ENCODE results near the gene AP1S2.
"Not testable (repeated sequence)": the region's sequence is repeated elsewhere in the genome, so short reads cannot be mapped to it uniquely, and the experiment has no call there.

AP1S2 gene

GRCh38 chrX:15854080-15854655 is 445 bp downstream of the AP1S2 start:
- DNase-seq = peak; percentile 18

DNA sequence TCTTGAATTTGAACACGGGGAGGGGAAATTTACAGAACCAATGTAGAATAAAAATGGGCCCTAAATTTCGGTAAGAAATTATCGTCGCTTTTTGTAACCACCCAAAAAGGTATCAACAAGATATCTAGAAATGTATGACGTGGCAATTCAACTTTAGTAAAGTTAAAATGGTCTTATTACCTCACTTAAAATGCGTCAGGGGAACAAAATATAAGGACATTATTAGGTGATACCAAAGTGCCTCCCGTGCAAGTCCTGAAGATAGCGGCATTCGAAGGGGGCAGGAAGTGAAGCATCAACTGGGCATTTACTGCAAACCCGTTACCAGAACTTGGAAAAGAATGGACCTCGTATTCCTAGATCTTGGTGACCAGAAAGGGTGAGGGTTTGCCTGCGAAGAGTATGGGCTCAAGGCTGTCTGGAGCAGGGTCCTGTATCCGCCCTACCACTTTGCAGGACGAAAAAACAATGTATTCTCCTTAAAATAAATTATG is 980 bp downstream of the AP1S2 start:
- DNase-seq = no peak

GRCh38 chrX:15849555-15849954 is 5.1 kb downstream of the AP1S2 start:
- no peak for DNase-seq

GRCh38 chrX:15848576-15848975 is 6.0 kb downstream of the AP1S2 start:
- DNase-seq = no peak

DNA sequence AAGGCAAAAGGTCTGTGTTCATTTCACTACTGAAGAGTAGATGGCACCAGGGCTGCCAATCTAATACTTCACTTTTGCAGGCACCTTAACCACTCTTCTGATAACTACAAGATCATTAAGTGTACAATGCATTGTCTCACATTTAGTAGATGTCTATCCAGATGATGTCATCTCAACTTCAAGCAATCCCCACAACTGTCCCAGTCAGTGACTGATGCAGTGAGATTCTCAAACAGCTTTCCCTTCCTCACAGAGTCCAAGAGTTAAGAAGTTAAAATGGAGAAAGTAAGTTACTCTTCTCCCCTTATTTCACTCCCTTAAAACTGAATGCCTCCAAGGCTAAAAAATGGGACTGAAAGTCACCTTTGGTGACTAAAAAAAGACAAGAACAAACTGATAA is 10.7 kb downstream of the AP1S2 start:
- no peak for DNase-seq

DNA sequence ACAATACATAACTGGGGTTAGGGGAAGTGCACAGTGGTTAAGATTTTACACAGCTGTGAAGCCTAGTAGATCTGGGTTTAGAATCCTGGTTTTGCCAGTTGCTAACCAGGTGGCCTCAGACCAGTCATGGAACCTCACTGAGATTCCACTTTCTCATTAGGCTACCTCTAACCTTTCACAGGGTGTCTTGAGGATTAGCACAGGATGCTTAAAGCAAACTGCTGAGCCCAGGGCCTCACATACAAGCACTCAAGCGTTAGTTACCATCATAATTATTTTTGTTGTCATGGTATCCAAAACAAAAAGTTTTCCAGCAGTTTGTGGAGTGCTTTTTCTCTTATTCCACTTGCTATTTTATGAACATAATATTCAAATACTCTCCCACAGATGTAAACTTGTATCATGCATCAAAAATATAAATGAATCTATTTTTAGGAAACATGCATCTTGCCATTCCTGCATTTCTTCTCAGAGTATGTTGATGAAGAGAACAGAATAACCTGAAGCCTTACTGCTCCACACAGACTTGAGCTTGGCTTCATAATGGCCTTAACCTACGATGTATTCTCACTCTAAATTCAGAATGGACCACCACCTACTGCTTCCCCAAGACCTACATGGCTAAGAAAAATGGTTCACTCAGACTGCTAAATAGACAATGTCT is 12.6 kb downstream of the AP1S2 start:
- no peak for DNase-seq

GRCh38 chrX:15838017-15838416 is 16.6 kb downstream of the AP1S2 start:
- no peak for DNase-seq

DNA sequence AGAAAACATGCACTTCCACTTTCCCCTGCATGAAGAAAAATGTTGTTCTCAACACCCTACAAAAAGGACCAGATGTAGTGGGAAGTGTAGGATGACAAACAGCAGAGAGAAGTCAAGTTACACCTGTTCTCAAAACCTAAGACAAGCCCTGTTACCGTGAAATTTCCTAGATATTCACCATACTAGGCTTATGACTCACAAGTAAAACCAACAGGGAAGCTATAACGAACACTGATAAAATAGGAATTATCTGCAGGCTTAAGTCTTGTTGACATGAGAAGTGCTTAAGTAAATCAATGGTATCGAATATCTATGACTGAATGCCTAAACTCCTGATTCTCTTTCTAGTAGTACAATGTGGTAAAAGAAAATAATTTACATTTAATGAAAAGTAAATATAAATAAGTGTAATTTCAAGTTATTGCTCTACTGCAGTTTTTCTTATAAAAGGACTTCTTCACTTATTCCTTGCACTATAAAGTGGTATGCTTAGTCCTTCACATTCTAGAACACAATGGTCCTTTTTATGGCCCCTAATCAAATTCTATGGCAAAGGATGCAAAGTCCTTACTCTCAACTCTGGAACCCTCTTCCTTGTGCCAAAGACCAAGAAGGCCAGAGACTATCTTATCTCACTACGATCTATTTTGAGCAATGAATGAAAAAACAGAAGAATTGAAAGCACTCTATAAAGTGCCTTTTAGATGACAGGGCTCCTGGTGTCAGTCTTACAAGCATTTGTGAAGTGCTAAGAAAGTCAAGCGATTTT is 19.6 kb downstream of the AP1S2 start:
- no peak for DNase-seq

DNA sequence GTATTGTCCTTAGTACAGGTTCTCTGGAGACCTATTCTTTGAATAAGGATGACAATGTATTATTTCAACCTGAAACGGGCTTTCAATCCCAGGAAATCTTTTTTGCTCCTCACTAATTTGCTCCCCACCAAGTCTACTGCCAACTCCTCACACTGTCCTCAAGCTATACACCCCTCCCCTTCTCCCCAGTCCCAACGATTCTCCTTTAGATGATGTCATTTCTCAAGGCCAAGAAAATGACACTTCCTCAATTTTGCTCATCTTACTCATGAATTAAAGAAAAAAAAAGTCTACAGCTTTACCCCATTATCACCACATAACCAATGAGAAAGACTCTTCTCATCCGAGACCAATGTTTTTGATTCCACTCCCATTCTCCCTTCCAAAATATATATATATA is 20.6 kb downstream of the AP1S2 start:
- DNase-seq = no peak

DNA sequence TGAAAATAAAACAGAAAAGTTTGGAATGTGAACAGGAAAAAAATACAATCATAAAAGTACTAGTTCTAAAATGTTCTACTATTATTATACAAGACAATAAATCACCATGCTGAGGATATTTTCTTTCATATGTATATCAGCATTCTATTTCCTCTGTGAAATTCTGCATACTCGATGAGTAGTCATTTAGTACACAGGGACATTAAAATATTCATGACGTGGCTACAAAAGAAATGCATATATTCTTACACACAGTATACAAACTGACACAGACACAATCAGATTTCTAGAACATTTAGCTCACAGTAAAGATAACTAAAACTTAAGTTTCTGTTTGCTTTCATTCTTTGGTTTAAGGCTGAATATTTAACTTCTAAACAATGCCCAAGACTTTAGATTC is 23.3 kb downstream of the AP1S2 start:
- DNase-seq = not testable (repeated sequence)

DNA sequence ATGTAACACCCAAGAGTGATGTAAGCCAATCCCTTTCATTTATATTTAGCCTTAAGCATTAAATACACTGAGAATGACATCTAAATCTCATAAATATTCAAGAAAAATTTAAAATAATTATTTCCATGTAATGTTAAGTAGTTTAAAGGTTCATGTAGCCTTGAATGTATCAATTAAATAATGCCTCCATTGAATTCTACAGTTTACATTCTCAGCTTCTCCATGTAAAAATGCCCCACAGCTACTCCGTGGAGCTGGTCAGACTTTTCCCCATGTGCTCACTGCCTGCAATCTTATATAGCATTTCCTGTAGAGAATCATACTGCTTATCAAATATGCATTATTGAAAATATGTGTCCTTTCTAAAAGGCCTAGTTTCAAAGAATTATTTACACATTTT is 25.4 kb downstream of the AP1S2 start:
- no peak for DNase-seq

GRCh38 chrX:15825936-15826335 is 28.7 kb downstream of the AP1S2 start:
- no peak for DNase-seq

DNA sequence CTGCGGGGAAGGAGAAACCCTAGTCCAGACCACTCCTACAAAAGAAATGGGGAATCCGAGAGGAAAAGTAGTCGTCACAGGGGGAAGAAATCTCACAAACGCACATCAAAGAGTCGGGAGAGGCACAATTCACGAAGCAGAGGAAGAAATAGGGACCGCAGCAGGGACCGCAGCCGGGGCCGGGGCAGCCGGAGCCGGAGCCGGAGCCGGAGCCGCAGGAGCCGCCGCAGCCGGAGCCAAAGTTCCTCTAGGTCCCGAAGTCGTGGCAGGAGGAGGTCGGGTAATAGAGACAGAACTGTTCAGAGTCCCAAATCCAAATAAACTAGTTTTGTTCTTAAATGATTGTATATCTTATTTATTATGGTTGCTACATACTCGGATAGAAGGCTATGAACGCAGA is 31.7 kb downstream of the AP1S2 start:
- DNase-seq = no peak

DNA sequence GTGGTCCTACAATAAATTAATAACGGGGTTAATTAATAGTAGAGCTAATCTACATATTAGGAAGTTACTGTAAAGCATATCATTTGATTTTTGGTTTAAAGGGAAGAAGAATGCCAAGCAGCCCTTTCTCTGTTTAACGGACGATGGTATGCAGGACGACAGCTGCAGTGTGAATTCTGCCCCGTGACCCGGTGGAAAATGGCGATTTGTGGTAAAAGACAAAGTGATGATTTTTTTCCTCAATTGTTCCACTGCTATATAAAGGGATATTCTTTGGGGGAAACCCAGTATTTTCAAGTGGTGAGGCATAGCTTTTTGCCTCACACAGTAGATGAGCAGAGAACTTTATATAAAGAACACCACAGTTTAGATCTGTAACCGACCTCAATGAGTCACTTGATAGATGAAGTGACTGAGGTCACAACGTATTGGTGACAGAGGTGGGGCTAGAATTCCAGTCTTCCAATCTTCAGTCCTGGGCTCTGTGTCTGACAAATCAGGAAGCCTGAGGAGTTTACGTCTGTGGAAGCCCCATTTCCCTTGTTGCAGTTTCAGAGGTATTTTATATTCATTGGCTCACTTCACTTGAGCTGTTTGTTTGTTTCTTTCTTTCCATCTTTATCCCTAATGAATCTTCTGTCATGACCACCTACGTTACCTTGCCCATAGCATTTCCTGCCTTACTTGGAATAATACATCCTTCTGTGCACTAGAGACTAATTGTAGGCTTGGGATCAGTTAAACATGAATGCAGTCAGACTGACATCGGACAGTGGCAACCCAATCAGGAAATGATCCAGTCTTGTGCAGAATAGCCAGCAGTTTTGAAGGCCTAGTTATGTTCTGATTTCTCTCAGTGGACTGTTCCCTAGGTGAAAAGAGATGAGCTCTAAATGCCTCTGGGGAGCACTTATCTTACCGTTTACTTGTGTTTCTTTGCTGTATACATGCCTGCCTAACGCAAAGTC is 34.2 kb downstream of the AP1S2 start:
- DNase-seq = no peak

GRCh38 chrX:15816886-15817285 is 37.7 kb downstream of the AP1S2 start:
- DNase-seq = no peak

GRCh38 chrX:15816438-15816809 is 38.2 kb downstream of the AP1S2 start:
- no peak for DNase-seq

DNA sequence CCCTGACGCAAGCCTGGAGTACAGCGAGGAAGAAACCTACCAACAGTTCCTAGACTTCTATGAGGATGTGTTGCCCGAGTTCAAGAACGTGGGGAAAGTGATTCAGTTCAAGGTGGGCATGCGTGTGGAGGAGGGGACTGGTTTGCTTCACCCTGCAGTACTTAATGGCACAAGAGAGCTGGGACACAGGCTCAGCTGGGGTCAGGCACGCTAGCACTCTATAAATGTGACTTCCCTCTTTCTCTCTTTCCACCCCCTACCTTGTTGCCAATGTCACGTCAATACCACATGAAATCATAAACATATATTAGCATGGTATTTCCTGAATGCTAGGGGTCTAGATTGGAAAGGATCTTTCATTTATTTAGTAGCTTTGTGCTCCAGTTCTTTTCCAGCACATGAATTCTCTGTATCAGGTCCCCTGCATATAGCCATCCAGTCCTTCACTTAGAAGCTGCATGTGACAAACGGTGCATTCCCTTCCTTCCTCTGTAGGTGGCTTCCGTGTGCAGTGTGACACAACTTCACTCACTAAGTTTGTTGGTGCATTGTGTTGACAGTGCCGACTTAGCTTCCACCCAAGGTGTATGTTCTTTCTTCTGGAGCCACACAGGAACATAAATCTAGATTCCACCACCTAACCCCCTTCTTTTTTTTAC is 38.7 kb downstream of the AP1S2 start:
- DNase-seq = no peak

- no peak for DNase-seq
Observed at GRCh38 chrX:15814771-15815365, 39.7 kb downstream of the AP1S2 start.

DNA sequence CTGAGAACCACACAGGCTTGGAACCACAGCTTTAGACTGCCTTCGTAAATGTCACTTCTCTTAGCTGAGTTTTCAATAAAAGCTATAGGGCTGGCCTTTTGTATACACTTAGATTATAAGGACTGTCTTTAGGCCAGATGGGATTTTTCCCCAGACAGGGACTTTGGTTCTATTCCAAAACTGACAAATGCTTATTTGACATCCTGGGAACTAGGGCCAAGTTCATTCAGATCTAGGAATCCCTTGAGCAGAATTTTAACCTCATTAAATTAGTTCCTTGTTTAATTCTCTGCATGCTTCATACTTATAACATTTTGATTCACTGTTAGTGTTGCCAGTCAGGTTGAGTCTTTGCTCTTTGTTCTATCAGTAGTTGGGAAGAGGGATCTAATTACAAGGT is 41.2 kb downstream of the AP1S2 start:
- DNase-seq = no peak

GRCh38 chrX:15812192-15812938 is 42.2 kb downstream of the AP1S2 start:
- no peak for DNase-seq

DNA sequence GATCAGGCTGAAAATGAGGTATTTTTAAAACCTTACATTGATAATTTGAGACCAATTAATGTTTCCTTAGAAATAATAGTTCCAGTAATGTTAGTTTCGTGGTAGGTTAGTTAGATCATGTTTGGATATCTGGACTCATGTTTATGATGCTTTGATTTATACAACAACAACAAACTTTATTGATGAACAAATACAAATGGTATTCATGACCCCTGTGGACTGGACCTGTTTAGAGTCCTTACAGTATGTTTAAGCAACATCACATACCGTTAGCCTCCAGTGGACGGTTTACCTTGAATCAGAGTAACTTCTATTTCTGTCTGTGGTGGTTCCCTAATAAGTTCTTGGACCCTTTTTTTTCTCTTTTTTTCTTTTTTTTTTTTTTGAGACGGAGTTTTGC is 46.4 kb downstream of the AP1S2 start:
- no peak for DNase-seq

Measured in stimulated activated CD4-positive, alpha-beta T cell treated with anti-CD3 and anti-CD28 coated beads, Interleukin-12 subunit alpha, Interleukin-12 subunit beta, amount 100 ng/mL, for 4 hours (primary cell).